Measurements from ENCODE around the gene TMOD3.

GRCh38 chr15:51806123-51806522 is 23.3 kb upstream of the TMOD3 start:
- TF ChIP-seq CTCF (IDR thresholded peaks at IDR 0.05; ENCODE audit: control extremely low read depth in 1 of 3, insufficient read depth in 1 of 3, low read depth in 1 of 3, low read length in 3 of 3), result no peak
- TF ChIP-seq NRF1 (IDR thresholded peaks at IDR 0.05; ENCODE audit: low read depth, low read length), result no peak
- TF ChIP-seq ATF2 (IDR thresholded peaks at IDR 0.05; ENCODE audit: low read length), result no peak
- no peak for TF ChIP-seq PHF8 (conservative IDR thresholded peaks at IDR 0.05; ENCODE audit: low read depth, low read length)
